K562 (cell line): ENCODE data around the gene EIF5B. TPM values are rescaled to one million over a fixed set of nuclear protein-coding genes. Genes with fewer than 3 reads are reported as not detected.

Experiments
- ATAC-seq: fragments of 200-7000 bp; cut with Tn5 transposase; 3 replicates; pipeline ENCODE4 v1.9.1; 2020; ENCODE audit warnings: moderate library complexity
- BruUV-seq: library from RNA; stranded (reverse); fragments of 400-500 nt; replicated peaks from 2 replicates; lab custom pipeline; 2021; lab: Mats Ljungman, UMichigan
- CTCF ChIA-PET: fragments of 300-600 bp; formaldehyde crosslinking; extraction: SDS; loops from one replicate; lab custom pipeline; 2021; ENCODE audit warnings: low intra/inter-chr PET ratio; lab: Yijun Ruan, JAX
- POLR2A ChIA-PET: fragments of 300-600, 350-650 bp; sonication (Branson Sonifier 250); formaldehyde crosslinking; extraction: SDS; loops from one replicate; lab custom pipeline; 2021; ENCODE audit warnings: antibody characterized with exemption, inconsistent platforms; lab: Yijun Ruan, JAX
- DNase-seq, 4 experiments: peaks; one replicate each; pipeline versions ENCODE4 v3.0.0 to v3.0.0-alpha.2; 2011 to 2018; ENCODE audit warnings: low spot score in 3 of 4, mixed read lengths in 3 of 4; ENCODE audit errors: extremely low read depth in 1 of 4
- FAIRE-seq: peaks from 2 replicates; lab custom pipeline; 2011; peaks lifted over from hg19 to GRCh38; lab: Jason Lieb, UNC
- H2AFZ ChIP-seq: 2 replicates; pipeline ENCODE4 v1.6.0; 2011; ENCODE audit warnings: low read depth, low read length, control low read depth, inconsistent platforms
- H3K27ac ChIP-seq: fragments of 200-600 bp; 3 replicates; pipeline ENCODE4 v1.8.0; 2011; ENCODE audit warnings: low read depth, mild to moderate bottlenecking, control low read depth, inconsistent platforms, low read length, moderate library complexity, mixed read lengths; ENCODE audit errors: extremely low read depth
- H3K27me3 ChIP-seq, 2 experiments: fragments of 300-600 bp in 1 of 2; 2 replicates in 1 of 2; 3 replicates in 1 of 2; pipeline versions ENCODE4 v1.6.0 to v1.8.0; 2011; ENCODE audit warnings: inconsistent platforms in 2 of 2, low read length in 2 of 2, mild to moderate bottlenecking in 1 of 2, mixed read lengths in 1 of 2, moderate library complexity in 1 of 2; ENCODE audit not compliant: control insufficient read depth in 2 of 2, insufficient read depth in 2 of 2
- H3K36me3 ChIP-seq: fragments of 300-600 bp; 3 replicates; pipeline ENCODE4 v1.8.0; 2011; ENCODE audit warnings: mild to moderate bottlenecking, low read length, inconsistent platforms; ENCODE audit not compliant: control insufficient read depth, insufficient read depth
- H3K4me1 ChIP-seq, 2 experiments: fragments of 200-600 bp in 1 of 2; replicated peaks in 1 of 2; 2 replicates in 1 of 2; 3 replicates in 1 of 2; pipeline versions ENCODE4 v1.5.1 to v1.8.0; 2011; ENCODE audit warnings: inconsistent platforms in 2 of 2, low read length in 2 of 2, mild to moderate bottlenecking in 1 of 2, mixed read lengths in 1 of 2, moderate library complexity in 1 of 2; ENCODE audit not compliant: control insufficient read depth in 2 of 2, insufficient read depth in 2 of 2
- H3K4me2 ChIP-seq: 2 replicates; pipeline ENCODE4 v1.6.1; 2011; ENCODE audit warnings: low read length, control low read depth, inconsistent platforms, mixed read lengths; ENCODE audit not compliant: insufficient read depth
- H3K4me3 ChIP-seq: fragments of 200-600 bp; sonication (generic), shearing (Covaris generic); 2 replicates; pipeline ENCODE4 v1.5.1; 2016; ENCODE audit warnings: control low read depth, inconsistent platforms
- H3K79me2 ChIP-seq: fragments of 200-600 bp; 3 replicates; pipeline ENCODE4 v1.8.0; 2011; ENCODE audit warnings: low read length, inconsistent platforms; ENCODE audit not compliant: control insufficient read depth, insufficient read depth
- H3K9ac ChIP-seq, 2 experiments: 2 replicates each; pipeline versions ENCODE4 v1.6.0 to v1.6.1; 2011; ENCODE audit warnings: low read depth in 2 of 2, low read length in 2 of 2, control low read depth in 1 of 2, inconsistent platforms in 1 of 2, mild to moderate bottlenecking in 1 of 2, mixed read lengths in 1 of 2; ENCODE audit not compliant: insufficient read depth in 1 of 2
- H3K9me1 ChIP-seq: one replicate; pipeline ENCODE4 v1.6.0; 2011; ENCODE audit warnings: inconsistent platforms, mild to moderate bottlenecking, low read length, moderate library complexity; ENCODE audit not compliant: control insufficient read depth, insufficient read depth
- H3K9me3 ChIP-seq: replicated peaks from 2 replicates; pipeline ENCODE4 v1.5.1; 2011; ENCODE audit warnings: low read depth, low read length, inconsistent platforms; ENCODE audit not compliant: control insufficient read depth, insufficient read depth
- H4K20me1 ChIP-seq: replicated peaks from 2 replicates; pipeline ENCODE4 v1.6.1; 2011; ENCODE audit warnings: low read length, inconsistent platforms, mixed read lengths; ENCODE audit not compliant: control insufficient read depth, insufficient read depth
- BHLHE40 ChIP-seq: IDR thresholded peaks from 2 replicates; pipeline ENCODE4 v1.6.1; 2011; ENCODE audit warnings: low read length, improper control_type of control experiment
- ELF4 ChIP-seq: fragments of 450-650 bp; formaldehyde crosslinking; IDR thresholded peaks from 2 replicates; pipeline ENCODE4 v1.4.0; 2022; ENCODE audit warnings: missing genetic modification characterization
- HIVEP1 ChIP-seq: fragments of 250-450 bp; sonication (Bioruptor Pico); IDR thresholded peaks from 2 replicates; pipeline ENCODE4 v1.4.0; 2020; ENCODE audit warnings: mild to moderate bottlenecking
- NR2C2 ChIP-seq, 2 experiments: fragments of 200-800 bp in 1 of 2; sonication (Bioruptor generic) in 1 of 2; sonication (generic) in 1 of 2; formaldehyde crosslinking in 1 of 2; IDR thresholded peaks; 2 replicates each; pipeline versions ENCODE4 v1.6.1 to v1.8.0; 2016 to 2022; ENCODE audit warnings: mild to moderate bottlenecking in 1 of 2, missing compliant biosample characterization in 1 of 2, missing genetic modification characterization in 1 of 2, missing genetic modification reagents in 1 of 2
- PML ChIP-seq: IDR thresholded peaks from 2 replicates; pipeline ENCODE4 v1.6.1; 2012; ENCODE audit warnings: low read length, inconsistent platforms
- TRIM24 ChIP-seq, 2 experiments: fragments of 450-650 bp; IDR thresholded peaks; 2 replicates each; pipeline ENCODE4 v1.6.1; 2016
- ZEB2 ChIP-seq: fragments of 450-650 bp; IDR thresholded peaks from 2 replicates; pipeline ENCODE4 v1.6.1; 2016
- ZNF12 ChIP-seq: sonication (generic); formaldehyde crosslinking; IDR thresholded peaks from 2 replicates; pipeline ENCODE4 v1.4.0; 2020; ENCODE audit warnings: mild to moderate bottlenecking, missing genetic modification reagents
- ZNF121 ChIP-seq: sonication (generic); formaldehyde crosslinking; conservative IDR thresholded peaks from 2 replicates; pipeline ENCODE4 v1.8.0; 2022; ENCODE audit warnings: missing genetic modification reagents
- ZNF780A ChIP-seq: fragments of 250-450 bp; sonication (Bioruptor Pico); IDR thresholded peaks from 2 replicates; pipeline ENCODE4 v1.5.0; 2021; ENCODE audit warnings: mild to moderate bottlenecking
- in situ Hi-C: fragments of 300-500 bp; cut with MboI; formaldehyde crosslinking; loops from 4 replicates; pipeline ENCODE4 v1.15.0; 2018; ENCODE audit warnings: inconsistent platforms, mixed read lengths
- intact Hi-C: fragments of 100-400 bp; cut with micrococcal nuclease; formaldehyde crosslinking; loops from 2 replicates; pipeline ENCODE4 v1.14.2; 2022
- polyA plus RNA-seq, 8 experiments: library from polyadenylated mRNA; depleted of rRNA in 4 of 8; stranded (reverse) in 5 of 8; unstranded in 3 of 8; fragments of >200 nt; fragmentation: Nextera tagmentation in 2 of 8; fragmentation: Illumina TruSeq in 1 of 8; extraction: Ambion mirVana in 2 of 8; extraction: Trizol in 1 of 8; gene quantifications; 2 replicates each; pipeline versions ENCODE4 v1.2.1 to v1.2.3, GENCODE V29; 2011 to 2014; ENCODE audit warnings: inconsistent platforms in 1 of 8, missing spikeins in 1 of 8
- total RNA-seq, 7 experiments: library from RNA; depleted of rRNA in 6 of 7; stranded (reverse); fragments of >200 nt in 6 of 7; fragmentation: Illumina TruSeq in 2 of 7; extraction: Trizol in 2 of 7; gene quantifications; 2 replicates each; pipeline versions ENCODE4 v1.2.1 to v1.2.3, GENCODE V29; 2011 to 2021; ENCODE audit warnings: low replicate concordance in 1 of 7
- TF ChIP-seq, protein P1 (sequence below): sonication (generic); formaldehyde crosslinking; IDR thresholded peaks from 2 replicates; pipeline ENCODE4 v1.8.0; 2022; ENCODE audit warnings: mild to moderate bottlenecking, missing genetic modification reagents
- TF ChIP-seq, protein P2 (sequence below): fragments of 250-450 bp; sonication (Bioruptor Pico); IDR thresholded peaks from 2 replicates; pipeline ENCODE4 v1.8.0; 2021; ENCODE audit warnings: moderate library complexity, mild to moderate bottlenecking, inconsistent platforms

EIF5B gene
- total and polyA plus RNA-seq, 9 of the 15 experiments (the other 6 are each of a cell fraction or from before 2014, with no cell fraction given) = 26.5 to 143 (median 47.7) TPM

DNA sequence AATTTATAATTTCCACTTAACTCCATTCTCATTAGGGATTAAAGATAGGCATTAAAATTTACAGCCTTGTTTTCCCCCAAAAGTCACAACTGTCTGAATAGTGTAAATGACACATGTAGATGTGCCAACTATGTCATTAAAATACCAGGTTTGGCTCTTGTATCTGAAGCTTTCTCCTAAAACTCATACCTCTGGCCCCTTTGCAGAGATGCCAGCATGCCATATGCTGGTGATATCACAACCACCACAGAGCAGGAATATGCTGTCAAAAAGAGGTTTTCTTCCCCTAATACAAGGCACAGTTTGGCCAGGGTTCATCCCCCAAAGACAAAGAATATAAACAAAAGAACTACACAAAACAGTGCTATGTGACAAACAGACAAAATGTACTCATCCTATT lies 87.2 kb downstream of the EIF5B start:
- Histone ChIP-seq H3K9me1 (no peaks in the 10 kb centered on the region), H3K4me2 (no peak overlapping the region), H3K36me3 (peaks cover 86% of the 10 kb centered on the region), H3K4me3 (no peak overlapping the region), H2AFZ (no peak overlapping the region), H3K27me3 (no peaks in the 10 kb centered on the region), H3K9ac (no peak overlapping the region), H4K20me1 (no peaks in the 10 kb centered on the region), H3K4me1 (no peaks in the 10 kb centered on the region), H3K79me2 (no peaks in the 10 kb centered on the region), H3K27ac (no peak overlapping the region), H3K9me3 (no peaks in the 10 kb centered on the region)
- ChIA-PET CTCF (no interaction called here), POLR2A (no interaction called here)
- intact Hi-C loops (no loop called here), in situ Hi-C loops (no loop called here)
- TF ChIP-seq ELF4 = no peak
- no peak for TF ChIP-seq ZNF12
- no peak for TF ChIP-seq NR2C2 (CRISPR knock-in tag; IDR thresholded peaks at IDR 0.05)
- TF ChIP-seq NR2C2 (tag; IDR thresholded peaks at IDR 0.05) = no peak
- TF ChIP-seq ZNF121 (CRISPR knock-in tag) = no peak
- TF ChIP-seq TRIM24 (IDR thresholded peaks at IDR 0.05) = no peak
- TF ChIP-seq PML = no peak
- TF ChIP-seq, protein P1, sequence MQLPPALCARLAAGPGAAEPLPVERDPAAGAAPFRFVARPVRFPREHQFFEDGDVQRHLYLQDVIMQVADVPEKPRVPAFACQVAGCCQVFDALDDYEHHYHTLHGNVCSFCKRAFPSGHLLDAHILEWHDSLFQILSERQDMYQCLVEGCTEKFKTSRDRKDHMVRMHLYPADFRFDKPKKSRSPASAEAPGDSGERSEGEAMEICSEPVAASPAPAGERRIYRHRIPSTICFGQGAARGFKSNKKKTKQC (CRISPR knock-in tag) = no peak
- no peak for TF ChIP-seq HIVEP1 (CRISPR knock-in tag)
- TF ChIP-seq, protein P2, sequence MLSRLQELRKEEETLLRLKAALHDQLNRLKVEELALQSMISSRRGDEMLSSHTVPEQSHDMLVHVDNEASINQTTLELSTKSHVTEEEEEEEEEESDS = no peak
- no peak for TF ChIP-seq ZEB2
- no peak for TF ChIP-seq ZNF780A (CRISPR knock-in tag)
- TF ChIP-seq BHLHE40 = no peak
- BruUV-seq = no TSS peak
- DNase-seq (no peak), FAIRE-seq (no peak), ATAC-seq (no peak)
